Astrocyte of the spinal cord (primary cell): Measurements from ENCODE around the gene TTR.

Experiments used
- DNase-seq: peaks from one replicate; pipeline ENCODE4 v3.0.0; 2011; ENCODE audit warnings: low read depth, low spot score
- H3K4me3 ChIP-seq: 2 replicates; pipeline ENCODE4 v1.5.1; 2011; ENCODE audit warnings: low read depth, mild to moderate bottlenecking, low read length, moderate library complexity
- CTCF ChIP-seq: IDR thresholded peaks from 2 replicates; pipeline ENCODE4 v1.5.1; 2012; ENCODE audit warnings: low read depth, mild to moderate bottlenecking, low read length, inconsistent platforms
- in situ Hi-C: cut with HindIII; loops from 2 replicates; pipeline ENCODE4 v1.10.0; 2017; ENCODE audit warnings: low sequenced_read_pairs

TTR gene

DNA sequence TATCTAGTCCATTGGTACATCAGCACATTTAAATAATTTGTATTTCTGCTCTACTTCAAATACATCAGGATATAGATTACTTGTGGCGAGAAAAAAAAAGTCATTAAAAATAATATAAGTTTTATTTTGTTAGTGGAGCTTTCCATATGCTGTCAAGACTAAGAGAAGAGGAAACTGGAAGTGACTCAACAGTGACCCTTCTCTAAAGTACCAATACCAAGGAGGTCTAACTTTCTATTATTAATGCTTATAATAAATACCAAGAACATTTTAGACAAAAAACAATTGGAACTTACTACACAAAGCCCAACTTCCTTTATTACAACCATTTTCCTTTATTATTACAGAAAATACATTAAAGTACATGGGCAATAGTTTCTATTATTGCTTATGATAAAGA is 39.8 kb downstream of the TTR start:
- no peak for TF ChIP-seq CTCF
- no peak for DNase-seq
- no peak overlapping the region for H3K4me3 ChIP-seq
- in situ Hi-C loops = no loop called here

GRCh38 chr18:31632356-31632755 is 40.7 kb downstream of the TTR start:
- DNase-seq = no peak
- in situ Hi-C loops = no loop called here
- TF ChIP-seq CTCF = no peak
- no peak overlapping the region for H3K4me3 ChIP-seq

DNA sequence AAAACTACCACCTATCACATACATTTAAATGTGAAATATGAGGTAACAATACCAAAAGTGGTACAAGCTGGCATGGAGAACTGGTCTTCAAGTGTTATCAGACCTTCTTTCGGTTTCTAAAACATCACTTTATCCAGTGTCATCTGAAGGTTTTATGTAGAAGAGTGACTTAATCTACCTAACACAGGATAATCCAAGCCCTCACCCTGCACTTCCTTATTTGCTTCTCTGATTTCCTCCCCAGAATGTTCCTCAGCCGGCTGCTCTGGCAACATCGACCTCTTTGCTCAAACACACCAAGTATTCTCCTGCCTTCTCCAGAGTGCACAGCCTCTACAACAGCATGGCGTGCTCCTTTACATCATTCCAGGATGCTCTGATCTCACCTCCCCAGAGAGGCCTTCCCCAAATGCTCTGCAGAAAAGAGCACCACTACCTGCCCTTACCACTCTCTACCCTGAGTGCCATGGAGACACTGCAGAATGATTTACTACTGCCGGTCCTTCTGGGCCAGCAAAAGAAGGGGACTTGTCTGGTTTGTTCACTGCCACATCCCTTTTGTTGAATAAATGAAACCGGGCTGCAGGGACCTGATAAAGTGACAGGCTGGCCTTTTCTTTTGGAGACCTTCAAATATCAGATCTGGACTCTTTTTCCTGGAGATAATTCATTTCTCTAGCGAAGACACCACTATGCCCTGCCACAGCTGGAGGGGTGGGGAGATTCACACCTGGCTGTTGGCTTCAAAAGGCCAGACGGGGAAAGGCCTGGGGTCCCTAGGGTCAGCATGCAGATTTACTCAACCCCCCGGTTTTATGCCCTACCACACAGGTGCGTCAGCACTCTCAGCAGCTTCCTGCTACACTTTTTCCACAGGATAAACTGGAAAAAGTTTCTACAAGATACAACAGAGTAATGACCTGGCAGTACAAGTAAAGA is 42.0 kb downstream of the TTR start:
- H3K4me3 ChIP-seq = no peak overlapping the region
- in situ Hi-C loops = no loop called here
- DNase-seq = no peak
- no peak for TF ChIP-seq CTCF

DNA sequence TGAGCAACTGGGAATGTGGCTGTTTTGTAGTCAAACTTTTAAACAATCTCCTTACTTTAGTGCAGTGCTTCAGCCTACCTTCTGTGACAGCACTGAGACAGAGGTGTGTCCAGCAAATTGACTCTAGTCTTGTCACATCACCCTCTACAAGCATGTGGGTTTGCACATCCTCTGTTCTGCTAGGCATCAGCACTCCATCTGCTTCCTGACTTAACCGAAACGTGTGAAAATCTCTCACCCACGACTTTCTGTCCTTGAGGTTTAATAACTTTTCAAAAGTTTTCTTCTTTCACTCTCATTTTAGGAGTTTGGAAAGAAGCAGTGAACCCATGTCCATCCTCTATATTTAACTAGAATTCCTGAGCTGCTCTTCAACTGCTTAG is 42.6 kb downstream of the TTR start:
- no peak for DNase-seq
- H3K4me3 ChIP-seq = no peak overlapping the region
- TF ChIP-seq CTCF = no peak
- in situ Hi-C loops = no loop called here

DNA sequence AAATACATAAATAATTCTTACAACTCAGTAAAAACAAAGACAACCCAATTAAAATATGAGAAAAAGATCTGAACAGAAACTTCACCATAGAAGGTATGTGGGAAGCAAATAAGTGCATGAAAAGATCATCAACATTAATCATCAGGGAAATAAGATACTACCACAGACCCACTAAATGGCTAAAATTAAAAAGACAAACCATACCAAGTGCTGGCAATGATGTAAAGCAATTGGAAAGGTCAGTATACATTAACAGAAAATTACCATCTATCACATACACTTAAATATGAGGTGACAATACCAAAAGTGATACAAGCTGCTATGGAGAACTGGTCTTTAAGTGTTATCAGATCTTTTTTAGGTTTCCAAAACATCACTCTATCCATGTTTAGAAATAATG is 44.7 kb downstream of the TTR start:
- in situ Hi-C loops = no loop called here
- no peak overlapping the region for H3K4me3 ChIP-seq
- no peak for TF ChIP-seq CTCF
- DNase-seq = no peak

DNA sequence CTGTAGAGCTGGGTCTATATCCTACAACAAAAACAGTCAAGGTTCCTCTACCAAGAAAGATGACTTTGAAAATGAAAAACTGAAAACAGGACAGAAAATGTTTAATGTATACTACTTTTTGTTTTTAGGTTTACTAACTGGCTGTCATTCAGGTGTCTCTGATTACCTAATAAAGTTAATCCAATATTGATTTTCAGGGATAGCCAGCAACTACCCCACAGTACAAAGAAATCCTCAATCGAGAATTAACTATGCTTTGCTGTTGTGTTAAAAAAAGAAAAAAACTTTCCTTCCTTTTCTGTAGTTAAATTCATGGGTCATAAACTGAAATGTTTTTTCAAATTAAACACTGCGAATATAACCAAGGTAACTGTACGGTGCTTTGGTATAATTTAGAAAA is 45.8 kb downstream of the TTR start:
- TF ChIP-seq CTCF = no peak
- no peak overlapping the region for H3K4me3 ChIP-seq
- DNase-seq = no peak
- in situ Hi-C loops = no loop called here
